ENCODE data around the gene THRB. TPM values are rescaled to one million over a fixed set of nuclear protein-coding genes. Genes with fewer than 3 reads are reported as not detected.

THRB gene
- total RNA-seq, 1 experiment from 2014 or later = 5.8 TPM

DNA sequence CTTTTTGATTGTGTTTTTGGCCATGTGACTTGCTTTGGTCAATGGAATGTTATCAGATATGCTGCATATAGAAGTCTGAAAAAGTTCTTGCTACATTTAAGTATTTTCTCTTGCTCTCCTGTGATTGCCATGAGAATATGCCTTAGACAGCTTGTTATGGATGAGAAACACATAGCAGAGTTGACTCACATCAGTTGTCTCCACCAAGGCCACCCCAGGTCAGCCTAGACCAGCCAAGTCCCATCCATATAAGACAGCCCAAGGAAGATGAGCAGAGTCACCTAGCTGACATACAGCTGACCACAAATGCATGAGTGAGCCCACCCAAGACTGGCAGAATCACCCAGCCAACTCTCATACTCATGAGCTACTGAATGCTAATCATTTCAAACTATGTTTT lies 153.0 kb downstream of the THRB start:
- H3K4me1 Mint-ChIP-seq = peaks cover 5% of the 10 kb centered on the region; the same call in 1 of the 2 replicates
- no peak for DNase-seq (ENCODE audit: low spot score)
- no peak overlapping the region for H3K27ac Mint-ChIP-seq
- ChIA-PET POLR2A (no interaction called here), CTCF (no interaction called here)
- TF ChIP-seq, protein P1, sequence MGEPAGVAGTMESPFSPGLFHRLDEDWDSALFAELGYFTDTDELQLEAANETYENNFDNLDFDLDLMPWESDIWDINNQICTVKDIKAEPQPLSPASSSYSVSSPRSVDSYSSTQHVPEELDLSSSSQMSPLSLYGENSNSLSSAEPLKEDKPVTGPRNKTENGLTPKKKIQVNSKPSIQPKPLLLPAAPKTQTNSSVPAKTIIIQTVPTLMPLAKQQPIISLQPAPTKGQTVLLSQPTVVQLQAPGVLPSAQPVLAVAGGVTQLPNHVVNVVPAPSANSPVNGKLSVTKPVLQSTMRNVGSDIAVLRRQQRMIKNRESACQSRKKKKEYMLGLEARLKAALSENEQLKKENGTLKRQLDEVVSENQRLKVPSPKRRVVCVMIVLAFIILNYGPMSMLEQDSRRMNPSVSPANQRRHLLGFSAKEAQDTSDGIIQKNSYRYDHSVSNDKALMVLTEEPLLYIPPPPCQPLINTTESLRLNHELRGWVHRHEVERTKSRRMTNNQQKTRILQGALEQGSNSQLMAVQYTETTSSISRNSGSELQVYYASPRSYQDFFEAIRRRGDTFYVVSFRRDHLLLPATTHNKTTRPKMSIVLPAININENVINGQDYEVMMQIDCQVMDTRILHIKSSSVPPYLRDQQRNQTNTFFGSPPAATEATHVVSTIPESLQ (CRISPR knock-in tag; IDR thresholded peaks at IDR 0.05) = no peak
- TF ChIP-seq ZBTB21 (CRISPR knock-in tag; IDR thresholded peaks at IDR 0.05; ENCODE audit: borderline replicate concordance) = no peak
- TF ChIP-seq, protein P2, sequence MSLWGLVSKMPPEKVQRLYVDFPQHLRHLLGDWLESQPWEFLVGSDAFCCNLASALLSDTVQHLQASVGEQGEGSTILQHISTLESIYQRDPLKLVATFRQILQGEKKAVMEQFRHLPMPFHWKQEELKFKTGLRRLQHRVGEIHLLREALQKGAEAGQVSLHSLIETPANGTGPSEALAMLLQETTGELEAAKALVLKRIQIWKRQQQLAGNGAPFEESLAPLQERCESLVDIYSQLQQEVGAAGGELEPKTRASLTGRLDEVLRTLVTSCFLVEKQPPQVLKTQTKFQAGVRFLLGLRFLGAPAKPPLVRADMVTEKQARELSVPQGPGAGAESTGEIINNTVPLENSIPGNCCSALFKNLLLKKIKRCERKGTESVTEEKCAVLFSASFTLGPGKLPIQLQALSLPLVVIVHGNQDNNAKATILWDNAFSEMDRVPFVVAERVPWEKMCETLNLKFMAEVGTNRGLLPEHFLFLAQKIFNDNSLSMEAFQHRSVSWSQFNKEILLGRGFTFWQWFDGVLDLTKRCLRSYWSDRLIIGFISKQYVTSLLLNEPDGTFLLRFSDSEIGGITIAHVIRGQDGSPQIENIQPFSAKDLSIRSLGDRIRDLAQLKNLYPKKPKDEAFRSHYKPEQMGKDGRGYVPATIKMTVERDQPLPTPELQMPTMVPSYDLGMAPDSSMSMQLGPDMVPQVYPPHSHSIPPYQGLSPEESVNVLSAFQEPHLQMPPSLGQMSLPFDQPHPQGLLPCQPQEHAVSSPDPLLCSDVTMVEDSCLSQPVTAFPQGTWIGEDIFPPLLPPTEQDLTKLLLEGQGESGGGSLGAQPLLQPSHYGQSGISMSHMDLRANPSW (CRISPR knock-in tag; conservative IDR thresholded peaks at IDR 0.05; ENCODE audit: low read depth) = no peak
- no peak for TF ChIP-seq JUN (CRISPR knock-in tag; IDR thresholded peaks at IDR 0.05)
- H3K27me3 Mint-ChIP-seq (ENCODE audit: low read depth) = no peaks in the 10 kb centered on the region
- H3K4me3 Mint-ChIP-seq = no peak overlapping the region
- ATAC-seq = no peak
- no peaks in the 10 kb centered on the region for H3K9me3 Mint-ChIP-seq
- H3K36me3 Mint-ChIP-seq = no peaks in the 10 kb centered on the region

DNA sequence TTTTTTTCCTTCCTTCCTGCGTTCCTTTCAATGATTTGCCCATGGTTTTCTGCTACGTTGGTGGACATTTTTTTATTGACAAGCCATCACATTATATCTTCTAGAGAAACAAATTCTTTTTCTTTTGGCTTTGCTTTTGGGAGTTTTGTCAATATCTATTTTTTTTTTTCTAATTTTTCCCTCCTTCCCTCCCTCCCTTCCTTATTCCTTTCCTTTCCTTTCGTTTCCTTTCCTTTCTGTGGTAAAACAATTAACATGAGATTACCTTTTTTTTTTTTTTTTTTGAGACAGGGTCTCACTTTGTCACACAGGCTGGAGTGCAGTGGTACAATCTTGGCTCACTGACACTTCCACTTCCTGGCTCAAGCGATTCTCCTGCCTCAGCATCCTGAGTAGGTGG lies 153.7 kb downstream of the THRB start:
- H3K27me3 Mint-ChIP-seq (ENCODE audit: low read depth) = no peaks in the 10 kb centered on the region
- POLR2A ChIA-PET = no interaction called here
- no peaks in the 10 kb centered on the region for H3K36me3 Mint-ChIP-seq
- ATAC-seq = no peak
- peaks cover 5% of the 10 kb centered on the region; the same call in 1 of the 2 replicates for H3K4me1 Mint-ChIP-seq
- no peak overlapping the region for H3K4me3 Mint-ChIP-seq
- CTCF ChIA-PET = no interaction called here
- no peak for DNase-seq (ENCODE audit: low spot score)
- no peaks in the 10 kb centered on the region for H3K9me3 Mint-ChIP-seq
- no peak overlapping the region for H3K27ac Mint-ChIP-seq
- TF ChIP-seq SMAD3 (CRISPR knock-in tag; IDR thresholded peaks at IDR 0.05; ENCODE audit: borderline replicate concordance) (no peak), ZNF416 (CRISPR knock-in tag; IDR thresholded peaks at IDR 0.05) (no peak), ZNF263 (CRISPR knock-in tag; IDR thresholded peaks at IDR 0.05; ENCODE audit: low read depth) (no peak), NR3C1 (CRISPR knock-in tag; conservative IDR thresholded peaks at IDR 0.05; ENCODE audit: low read depth) (no peak), ZBTB21 (CRISPR knock-in tag; IDR thresholded peaks at IDR 0.05; ENCODE audit: borderline replicate concordance) (no peak), OVOL2 (CRISPR knock-in tag; IDR thresholded peaks at IDR 0.05; ENCODE audit: borderline replicate concordance) (no peak), IRF2 (CRISPR knock-in tag; IDR thresholded peaks at IDR 0.05; ENCODE audit: borderline replicate concordance, low read depth) (no peak), CREB1 (CRISPR knock-in tag; IDR thresholded peaks at IDR 0.05) (no peak), RELA (CRISPR knock-in tag; IDR thresholded peaks at IDR 0.05; ENCODE audit: borderline replicate concordance) (no peak)
- TF ChIP-seq, protein P3, sequence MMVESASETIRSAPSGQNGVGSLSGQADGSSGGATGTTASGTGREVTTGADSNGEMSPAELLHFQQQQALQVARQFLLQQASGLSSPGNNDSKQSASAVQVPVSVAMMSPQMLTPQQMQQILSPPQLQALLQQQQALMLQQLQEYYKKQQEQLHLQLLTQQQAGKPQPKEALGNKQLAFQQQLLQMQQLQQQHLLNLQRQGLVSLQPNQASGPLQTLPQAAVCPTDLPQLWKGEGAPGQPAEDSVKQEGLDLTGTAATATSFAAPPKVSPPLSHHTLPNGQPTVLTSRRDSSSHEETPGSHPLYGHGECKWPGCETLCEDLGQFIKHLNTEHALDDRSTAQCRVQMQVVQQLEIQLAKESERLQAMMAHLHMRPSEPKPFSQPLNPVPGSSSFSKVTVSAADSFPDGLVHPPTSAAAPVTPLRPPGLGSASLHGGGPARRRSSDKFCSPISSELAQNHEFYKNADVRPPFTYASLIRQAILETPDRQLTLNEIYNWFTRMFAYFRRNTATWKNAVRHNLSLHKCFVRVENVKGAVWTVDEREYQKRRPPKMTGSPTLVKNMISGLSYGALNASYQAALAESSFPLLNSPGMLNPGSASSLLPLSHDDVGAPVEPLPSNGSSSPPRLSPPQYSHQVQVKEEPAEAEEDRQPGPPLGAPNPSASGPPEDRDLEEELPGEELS (CRISPR knock-in tag; IDR thresholded peaks at IDR 0.05) = no peak
- TF ChIP-seq, protein P4, sequence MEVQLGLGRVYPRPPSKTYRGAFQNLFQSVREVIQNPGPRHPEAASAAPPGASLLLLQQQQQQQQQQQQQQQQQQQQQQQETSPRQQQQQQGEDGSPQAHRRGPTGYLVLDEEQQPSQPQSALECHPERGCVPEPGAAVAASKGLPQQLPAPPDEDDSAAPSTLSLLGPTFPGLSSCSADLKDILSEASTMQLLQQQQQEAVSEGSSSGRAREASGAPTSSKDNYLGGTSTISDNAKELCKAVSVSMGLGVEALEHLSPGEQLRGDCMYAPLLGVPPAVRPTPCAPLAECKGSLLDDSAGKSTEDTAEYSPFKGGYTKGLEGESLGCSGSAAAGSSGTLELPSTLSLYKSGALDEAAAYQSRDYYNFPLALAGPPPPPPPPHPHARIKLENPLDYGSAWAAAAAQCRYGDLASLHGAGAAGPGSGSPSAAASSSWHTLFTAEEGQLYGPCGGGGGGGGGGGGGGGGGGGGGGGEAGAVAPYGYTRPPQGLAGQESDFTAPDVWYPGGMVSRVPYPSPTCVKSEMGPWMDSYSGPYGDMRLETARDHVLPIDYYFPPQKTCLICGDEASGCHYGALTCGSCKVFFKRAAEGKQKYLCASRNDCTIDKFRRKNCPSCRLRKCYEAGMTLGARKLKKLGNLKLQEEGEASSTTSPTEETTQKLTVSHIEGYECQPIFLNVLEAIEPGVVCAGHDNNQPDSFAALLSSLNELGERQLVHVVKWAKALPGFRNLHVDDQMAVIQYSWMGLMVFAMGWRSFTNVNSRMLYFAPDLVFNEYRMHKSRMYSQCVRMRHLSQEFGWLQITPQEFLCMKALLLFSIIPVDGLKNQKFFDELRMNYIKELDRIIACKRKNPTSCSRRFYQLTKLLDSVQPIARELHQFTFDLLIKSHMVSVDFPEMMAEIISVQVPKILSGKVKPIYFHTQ (CRISPR knock-in tag; IDR thresholded peaks at IDR 0.05) = no peak
- TF ChIP-seq, protein P5, sequence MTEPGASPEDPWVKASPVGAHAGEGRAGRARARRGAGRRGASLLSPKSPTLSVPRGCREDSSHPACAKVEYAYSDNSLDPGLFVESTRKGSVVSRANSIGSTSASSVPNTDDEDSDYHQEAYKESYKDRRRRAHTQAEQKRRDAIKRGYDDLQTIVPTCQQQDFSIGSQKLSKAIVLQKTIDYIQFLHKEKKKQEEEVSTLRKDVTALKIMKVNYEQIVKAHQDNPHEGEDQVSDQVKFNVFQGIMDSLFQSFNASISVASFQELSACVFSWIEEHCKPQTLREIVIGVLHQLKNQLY (CRISPR knock-in tag; IDR thresholded peaks at IDR 0.05) = no peak
- TF ChIP-seq, protein P6, sequence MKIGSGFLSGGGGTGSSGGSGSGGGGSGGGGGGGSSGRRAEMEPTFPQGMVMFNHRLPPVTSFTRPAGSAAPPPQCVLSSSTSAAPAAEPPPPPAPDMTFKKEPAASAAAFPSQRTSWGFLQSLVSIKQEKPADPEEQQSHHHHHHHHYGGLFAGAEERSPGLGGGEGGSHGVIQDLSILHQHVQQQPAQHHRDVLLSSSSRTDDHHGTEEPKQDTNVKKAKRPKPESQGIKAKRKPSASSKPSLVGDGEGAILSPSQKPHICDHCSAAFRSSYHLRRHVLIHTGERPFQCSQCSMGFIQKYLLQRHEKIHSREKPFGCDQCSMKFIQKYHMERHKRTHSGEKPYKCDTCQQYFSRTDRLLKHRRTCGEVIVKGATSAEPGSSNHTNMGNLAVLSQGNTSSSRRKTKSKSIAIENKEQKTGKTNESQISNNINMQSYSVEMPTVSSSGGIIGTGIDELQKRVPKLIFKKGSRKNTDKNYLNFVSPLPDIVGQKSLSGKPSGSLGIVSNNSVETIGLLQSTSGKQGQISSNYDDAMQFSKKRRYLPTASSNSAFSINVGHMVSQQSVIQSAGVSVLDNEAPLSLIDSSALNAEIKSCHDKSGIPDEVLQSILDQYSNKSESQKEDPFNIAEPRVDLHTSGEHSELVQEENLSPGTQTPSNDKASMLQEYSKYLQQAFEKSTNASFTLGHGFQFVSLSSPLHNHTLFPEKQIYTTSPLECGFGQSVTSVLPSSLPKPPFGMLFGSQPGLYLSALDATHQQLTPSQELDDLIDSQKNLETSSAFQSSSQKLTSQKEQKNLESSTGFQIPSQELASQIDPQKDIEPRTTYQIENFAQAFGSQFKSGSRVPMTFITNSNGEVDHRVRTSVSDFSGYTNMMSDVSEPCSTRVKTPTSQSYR (CRISPR knock-in tag; IDR thresholded peaks at IDR 0.05) = no peak
- TF ChIP-seq, protein P7, sequence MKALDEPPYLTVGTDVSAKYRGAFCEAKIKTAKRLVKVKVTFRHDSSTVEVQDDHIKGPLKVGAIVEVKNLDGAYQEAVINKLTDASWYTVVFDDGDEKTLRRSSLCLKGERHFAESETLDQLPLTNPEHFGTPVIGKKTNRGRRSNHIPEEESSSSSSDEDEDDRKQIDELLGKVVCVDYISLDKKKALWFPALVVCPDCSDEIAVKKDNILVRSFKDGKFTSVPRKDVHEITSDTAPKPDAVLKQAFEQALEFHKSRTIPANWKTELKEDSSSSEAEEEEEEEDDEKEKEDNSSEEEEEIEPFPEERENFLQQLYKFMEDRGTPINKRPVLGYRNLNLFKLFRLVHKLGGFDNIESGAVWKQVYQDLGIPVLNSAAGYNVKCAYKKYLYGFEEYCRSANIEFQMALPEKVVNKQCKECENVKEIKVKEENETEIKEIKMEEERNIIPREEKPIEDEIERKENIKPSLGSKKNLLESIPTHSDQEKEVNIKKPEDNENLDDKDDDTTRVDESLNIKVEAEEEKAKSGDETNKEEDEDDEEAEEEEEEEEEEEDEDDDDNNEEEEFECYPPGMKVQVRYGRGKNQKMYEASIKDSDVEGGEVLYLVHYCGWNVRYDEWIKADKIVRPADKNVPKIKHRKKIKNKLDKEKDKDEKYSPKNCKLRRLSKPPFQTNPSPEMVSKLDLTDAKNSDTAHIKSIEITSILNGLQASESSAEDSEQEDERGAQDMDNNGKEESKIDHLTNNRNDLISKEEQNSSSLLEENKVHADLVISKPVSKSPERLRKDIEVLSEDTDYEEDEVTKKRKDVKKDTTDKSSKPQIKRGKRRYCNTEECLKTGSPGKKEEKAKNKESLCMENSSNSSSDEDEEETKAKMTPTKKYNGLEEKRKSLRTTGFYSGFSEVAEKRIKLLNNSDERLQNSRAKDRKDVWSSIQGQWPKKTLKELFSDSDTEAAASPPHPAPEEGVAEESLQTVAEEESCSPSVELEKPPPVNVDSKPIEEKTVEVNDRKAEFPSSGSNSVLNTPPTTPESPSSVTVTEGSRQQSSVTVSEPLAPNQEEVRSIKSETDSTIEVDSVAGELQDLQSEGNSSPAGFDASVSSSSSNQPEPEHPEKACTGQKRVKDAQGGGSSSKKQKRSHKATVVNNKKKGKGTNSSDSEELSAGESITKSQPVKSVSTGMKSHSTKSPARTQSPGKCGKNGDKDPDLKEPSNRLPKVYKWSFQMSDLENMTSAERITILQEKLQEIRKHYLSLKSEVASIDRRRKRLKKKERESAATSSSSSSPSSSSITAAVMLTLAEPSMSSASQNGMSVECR (CRISPR knock-in tag; IDR thresholded peaks at IDR 0.05; ENCODE audit: borderline replicate concordance) = no peak
